Smooth muscle cell (in vitro differentiated cells): ENCODE measurements around the gene EFCAB3. TPM values are rescaled to one million over a fixed set of nuclear protein-coding genes. Genes with fewer than 3 reads are reported as not detected.

Experiments
- DNase-seq: peaks from one replicate; lab custom pipeline; 2025; ENCODE audit not compliant: unreplicated experiment; lab: John Stamatoyannopoulos, UW
- H2AFZ ChIP-seq: fragments of 200-600 bp; sonication (generic); 2 replicates; pipeline ENCODE4 v1.6.0; 2016; ENCODE audit warnings: antibody characterized with exemption, low read depth, mild to moderate bottlenecking
- H3F3A ChIP-seq: fragments of 200-600 bp; sonication (generic); 2 replicates; pipeline ENCODE4 v1.6.0; 2017; ENCODE audit warnings: antibody characterized with exemption, low read depth
- H3K27ac ChIP-seq: fragments of 200-600 bp; sonication (generic); 2 replicates; pipeline ENCODE4 v1.5.1; 2016; ENCODE audit warnings: low read depth, mild to moderate bottlenecking
- H3K27me3 ChIP-seq: fragments of 200-600 bp; sonication (generic); 2 replicates; pipeline ENCODE4 v1.6.1; 2016; ENCODE audit warnings: low read depth, mild to moderate bottlenecking
- H3K36me3 ChIP-seq: fragments of 200-600 bp; sonication (generic); 2 replicates; pipeline ENCODE4 v1.5.1; 2016; ENCODE audit warnings: low read depth
- H3K4me1 ChIP-seq: fragments of 200-600 bp; sonication (generic); 2 replicates; pipeline ENCODE4 v1.5.1; 2016; ENCODE audit warnings: low read depth
- H3K4me2 ChIP-seq: fragments of 200-600 bp; sonication (generic); 2 replicates; pipeline ENCODE4 v1.6.0; 2016; ENCODE audit warnings: mild to moderate bottlenecking
- H3K4me3 ChIP-seq: fragments of 200-600 bp; sonication (generic); 2 replicates; pipeline ENCODE4 v1.5.1; 2016; ENCODE audit warnings: mild to moderate bottlenecking
- H3K79me2 ChIP-seq: fragments of 200-600 bp; sonication (generic); 2 replicates; pipeline ENCODE4 v1.6.0; 2016; ENCODE audit warnings: low read depth, mild to moderate bottlenecking
- H3K9ac ChIP-seq: fragments of 200-600 bp; sonication (generic); 2 replicates; pipeline ENCODE4 v1.6.0; 2016; ENCODE audit warnings: low read depth
- H3K9me3 ChIP-seq: fragments of 200-600 bp; sonication (generic); replicated peaks from 2 replicates; pipeline ENCODE4 v1.5.1; 2016; ENCODE audit warnings: low read depth
- H4K20me1 ChIP-seq: fragments of 200-600 bp; sonication (generic); 2 replicates; pipeline ENCODE4 v1.6.0; 2016; ENCODE audit warnings: low read depth
- CTCF ChIP-seq: fragments of 200-600 bp; sonication (generic); IDR thresholded peaks from 2 replicates; pipeline ENCODE4 v1.5.1; 2017; ENCODE audit warnings: borderline replicate concordance, mild to moderate bottlenecking, antibody characterized with exemption; ENCODE audit not compliant: insufficient read depth, poor library complexity, severe bottlenecking
- WGBS: methylation state at CpG from one replicate; pipeline ENCODE4 v1.1.7; 2016; ENCODE audit warnings: low lambda C conversion rate; 5-methylcytosine and 5-hydroxymethylcytosine counted together
- polyA plus RNA-seq: library from polyadenylated mRNA; unstranded; fragments of >200 nt; fragmentation: Nextera tagmentation; extraction: Ambion mirVana; gene quantifications from 2 replicates; pipeline ENCODE4 v1.2.1, GENCODE V29; 2016
- total RNA-seq: library from RNA; depleted of rRNA; stranded (reverse); fragments of >200 nt; gene quantifications from 2 replicates; pipeline ENCODE4 v1.2.3, GENCODE V29; 2014

EFCAB3 gene
- total and polyA plus RNA-seq, 2 experiments from 2014 or later, result not detected

DNA sequence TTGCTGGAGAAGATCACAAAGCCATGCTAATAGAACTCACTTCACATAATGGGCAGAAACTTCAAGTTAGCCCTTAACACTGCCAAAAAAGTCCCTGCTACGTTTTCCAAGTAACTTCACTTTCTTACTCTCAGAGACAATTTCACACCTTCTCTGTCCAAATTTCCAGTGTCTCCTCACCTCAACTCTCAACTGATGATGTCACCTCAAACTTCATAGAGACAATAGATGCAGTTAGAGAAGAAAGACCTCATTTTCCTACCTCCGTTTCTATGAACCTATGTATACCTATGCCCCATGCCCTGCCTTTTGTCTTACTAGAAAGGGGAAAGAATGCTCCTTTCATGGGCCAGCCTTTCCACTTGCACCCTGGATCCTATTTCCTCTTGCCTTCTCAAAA is 14.2 kb upstream of the EFCAB3 start:
- Histone ChIP-seq H3K9me3 (no peaks in the 10 kb centered on the region), H4K20me1 (no peaks in the 10 kb centered on the region), H3K27ac (no peak overlapping the region), H3K79me2 (no peaks in the 10 kb centered on the region), H3K27me3 (peaks cover 7% of the 10 kb centered on the region), H2AFZ (no peak overlapping the region), H3K4me3 (no peak overlapping the region), H3K9ac (no peak overlapping the region), H3F3A (no peaks in the 10 kb centered on the region), H3K4me1 (no peaks in the 10 kb centered on the region), H3K4me2 (no peak overlapping the region), H3K36me3 (no peaks in the 10 kb centered on the region)
- no peak for TF ChIP-seq CTCF
- WGBS, result 71% methylated on average over 2 of the region's 2 CpGs
- no peak for DNase-seq

GRCh38 chr17:62381561-62381960 is 1.2 kb downstream of the EFCAB3 start:
- Histone ChIP-seq H3K27me3 (peaks cover 26% of the 10 kb centered on the region), H2AFZ (no peak overlapping the region), H3K4me3 (no peak overlapping the region), H3K27ac (no peak overlapping the region), H3K4me2 (no peak overlapping the region), H3F3A (no peaks in the 10 kb centered on the region), H3K79me2 (no peaks in the 10 kb centered on the region), H3K9me3 (no peaks in the 10 kb centered on the region), H3K9ac (no peak overlapping the region), H3K4me1 (no peaks in the 10 kb centered on the region), H4K20me1 (no peaks in the 10 kb centered on the region), H3K36me3 (no peaks in the 10 kb centered on the region)
- DNase-seq, result no peak
- 93% methylated on average over 18 of the region's 18 CpGs for WGBS
- no peak for TF ChIP-seq CTCF

DNA sequence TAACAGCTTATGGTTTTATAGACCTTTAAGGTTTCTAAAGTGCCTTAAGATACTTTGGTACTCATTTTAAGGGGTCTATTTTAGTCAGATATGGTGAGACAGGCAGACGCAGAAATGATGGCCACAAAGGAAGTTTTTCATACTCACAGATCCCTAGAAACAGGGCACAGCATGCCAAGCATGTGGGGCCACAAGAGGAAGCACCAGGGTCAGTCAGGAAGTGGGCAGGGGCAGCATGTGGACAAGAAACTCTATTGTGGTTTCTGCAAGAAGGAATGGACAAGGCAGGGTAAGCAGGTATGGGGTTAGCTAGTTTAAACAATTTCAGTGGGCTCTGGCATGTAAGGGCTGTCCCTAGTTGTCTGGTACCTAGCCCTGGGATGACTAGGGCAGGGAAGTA is 8.5 kb downstream of the EFCAB3 start:
- TF ChIP-seq CTCF, result no peak
- no peaks in the 10 kb centered on the region for H3K4me1 ChIP-seq
- DNase-seq, result no peak
- no peaks in the 10 kb centered on the region for H3K79me2 ChIP-seq
- H2AFZ ChIP-seq, result no peak overlapping the region
- WGBS, result 90% methylated on average over 1 of the region's 1 CpG
- no peak overlapping the region for H3K9ac ChIP-seq
- no peak overlapping the region for H3K27ac ChIP-seq
- no peak overlapping the region for H3K4me2 ChIP-seq
- H3K9me3 ChIP-seq, result no peaks in the 10 kb centered on the region
- peaks cover 7% of the 10 kb centered on the region for H3K27me3 ChIP-seq
- H3K4me3 ChIP-seq, result no peak overlapping the region
- H4K20me1 ChIP-seq, result no peaks in the 10 kb centered on the region
- H3F3A ChIP-seq, result no peaks in the 10 kb centered on the region
- H3K36me3 ChIP-seq, result no peaks in the 10 kb centered on the region

- no peak for TF ChIP-seq CTCF
- Histone ChIP-seq H3K27ac (no peak overlapping the region), H2AFZ (no peak overlapping the region), H3K27me3 (peaks cover 22% of the 10 kb centered on the region), H3K4me2 (no peak overlapping the region), H3K4me3 (no peak overlapping the region), H3F3A (no peaks in the 10 kb centered on the region), H3K9ac (no peak overlapping the region), H3K36me3 (no peaks in the 10 kb centered on the region), H3K9me3 (no peaks in the 10 kb centered on the region), H4K20me1 (no peaks in the 10 kb centered on the region), H3K79me2 (no peaks in the 10 kb centered on the region), H3K4me1 (no peaks in the 10 kb centered on the region)
- no peak for DNase-seq
- 75% methylated on average over 1 of the region's 1 CpG for WGBS
These were observed 12.6 kb downstream of the EFCAB3 start for GRCh38 chr17:62392908-62393307.
